Vagina (tissue), 2 donors: ENCODE results near the gene GMEB2. TPM values are rescaled to one million over a fixed set of nuclear protein-coding genes. Genes with fewer than 3 reads are reported as not detected.

ENCODE experiments used
- DNase-seq, 2 donors: peaks; one replicate each; pipeline ENCODE4 v3.0.0-alpha.2; 2017; ENCODE audit errors: extremely low spot score in 2 of 2
- H3K27ac ChIP-seq: fragments of 200-600 bp; sonication (generic); one replicate; pipeline ENCODE4 v1.5.1; 2019
- H3K27me3 ChIP-seq: fragments of 200-600 bp; sonication (generic); one replicate; pipeline ENCODE4 v1.5.1; 2019
- H3K36me3 ChIP-seq, 2 donors: fragments of 200-600 bp; sonication (generic); one replicate each; pipeline ENCODE4 v1.5.1; 2017 to 2019
- H3K4me1 ChIP-seq: fragments of 200-600 bp; sonication (generic); one replicate; pipeline ENCODE4 v1.5.1; 2019
- H3K4me3 ChIP-seq, 2 donors: fragments of 200-600 bp; sonication (generic); 1 replicate in 1 of 2; 2 replicates in 1 of 2; pipeline ENCODE4 v1.5.1; 2016 to 2019
- H3K9me3 ChIP-seq: fragments of 200-600 bp; sonication (generic); one replicate; pipeline ENCODE4 v1.5.1; 2019
- POLR2A ChIP-seq, 2 donors: fragments of 450-650 bp; IDR thresholded peaks; one replicate each; pipeline ENCODE4 v1.6.1; 2017; ENCODE audit warnings: antibody characterized with exemption in 2 of 2, mild to moderate bottlenecking in 2 of 2, moderate library complexity in 2 of 2
- POLR2AphosphoS5 ChIP-seq, 2 donors: sonication (generic); formaldehyde crosslinking; IDR thresholded peaks; one replicate each; pipeline ENCODE4 v1.9.0; 2017; ENCODE audit warnings: antibody characterized with exemption in 2 of 2, mild to moderate bottlenecking in 2 of 2, low read depth in 1 of 2; ENCODE audit not compliant: insufficient read depth in 1 of 2
- intact Hi-C: fragments of 100-400 bp; cut with DNase I; formaldehyde crosslinking; loops from one replicate; pipeline ENCODE4 v1.15.1; 2023
- total RNA-seq: library from RNA; depleted of rRNA; stranded (reverse); fragments of >200 nt; gene quantifications from one replicate; pipeline ENCODE4 v1.2.3, GENCODE V29; 2016
- TF ChIP-seq, protein P1 (sequence below), 3 experiments: fragments of 450-650 bp in 2 of 3; fragments of 200-600 bp in 1 of 3; sonication (generic) in 1 of 3; IDR thresholded peaks; one replicate each; pipeline ENCODE4 v1.5.1; 2017 to 2019; ENCODE audit warnings: antibody characterized with exemption in 3 of 3, mild to moderate bottlenecking in 2 of 3, moderate library complexity in 2 of 3

Gene GMEB2
- total RNA-seq, 1 donor from 2014 or later = 11.3 TPM

DNA sequence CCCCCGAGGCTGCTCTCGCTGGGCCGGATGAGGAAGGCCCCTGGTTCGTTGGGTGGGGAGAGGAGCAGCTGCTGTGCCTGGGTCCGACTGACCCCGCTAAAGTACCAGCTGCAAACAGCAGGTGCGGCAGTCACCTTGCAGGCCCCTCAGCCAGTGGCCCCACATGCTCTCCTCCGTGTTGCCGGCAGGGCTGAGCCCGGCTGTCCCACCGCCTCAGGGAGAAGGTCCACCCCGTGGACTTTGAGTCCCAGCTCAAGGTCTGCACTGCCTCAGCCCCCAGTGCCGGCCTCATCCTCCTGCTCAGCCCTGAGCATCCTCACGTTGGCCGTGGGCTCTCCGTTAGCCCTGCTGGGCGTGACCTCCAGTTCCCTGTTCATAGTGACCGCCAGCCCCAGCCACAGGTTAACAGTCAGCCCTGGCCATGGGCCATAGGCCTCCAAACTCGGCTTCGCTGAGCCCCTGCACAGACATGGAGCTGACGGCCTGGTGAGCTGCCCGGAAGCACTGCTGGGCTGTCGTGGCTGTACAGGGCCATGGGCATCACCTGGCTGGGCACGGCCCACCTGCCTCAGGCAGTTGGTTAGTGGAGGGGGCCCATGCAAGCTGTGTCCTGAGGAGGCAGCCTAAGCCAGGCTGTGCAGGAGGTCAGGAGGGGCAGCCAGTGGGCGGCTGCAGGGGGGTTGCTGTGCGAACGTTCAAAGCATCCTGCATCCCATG is 82.5 kb downstream of the GMEB2 start:
- Histone ChIP-seq H3K27ac (no peak overlapping the region), H3K9me3 (no peaks in the 10 kb centered on the region), H3K36me3 (no peaks in the 10 kb centered on the region), H3K4me3 (no peak overlapping the region), H3K4me1 (no peaks in the 10 kb centered on the region), H3K27me3 (no peaks in the 10 kb centered on the region)
- TF ChIP-seq POLR2A (IDR thresholded peaks at IDR 0.05) = no peak
- no peak for TF ChIP-seq POLR2AphosphoS5 (IDR thresholded peaks at IDR 0.05; ENCODE audit: insufficient read depth in 1 of 2, low read depth in 1 of 2)
- TF ChIP-seq, protein P1, sequence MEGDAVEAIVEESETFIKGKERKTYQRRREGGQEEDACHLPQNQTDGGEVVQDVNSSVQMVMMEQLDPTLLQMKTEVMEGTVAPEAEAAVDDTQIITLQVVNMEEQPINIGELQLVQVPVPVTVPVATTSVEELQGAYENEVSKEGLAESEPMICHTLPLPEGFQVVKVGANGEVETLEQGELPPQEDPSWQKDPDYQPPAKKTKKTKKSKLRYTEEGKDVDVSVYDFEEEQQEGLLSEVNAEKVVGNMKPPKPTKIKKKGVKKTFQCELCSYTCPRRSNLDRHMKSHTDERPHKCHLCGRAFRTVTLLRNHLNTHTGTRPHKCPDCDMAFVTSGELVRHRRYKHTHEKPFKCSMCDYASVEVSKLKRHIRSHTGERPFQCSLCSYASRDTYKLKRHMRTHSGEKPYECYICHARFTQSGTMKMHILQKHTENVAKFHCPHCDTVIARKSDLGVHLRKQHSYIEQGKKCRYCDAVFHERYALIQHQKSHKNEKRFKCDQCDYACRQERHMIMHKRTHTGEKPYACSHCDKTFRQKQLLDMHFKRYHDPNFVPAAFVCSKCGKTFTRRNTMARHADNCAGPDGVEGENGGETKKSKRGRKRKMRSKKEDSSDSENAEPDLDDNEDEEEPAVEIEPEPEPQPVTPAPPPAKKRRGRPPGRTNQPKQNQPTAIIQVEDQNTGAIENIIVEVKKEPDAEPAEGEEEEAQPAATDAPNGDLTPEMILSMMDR (IDR thresholded peaks at IDR 0.05) = no peak
- intact Hi-C loops = no loop called here
- no peak for DNase-seq

DNA sequence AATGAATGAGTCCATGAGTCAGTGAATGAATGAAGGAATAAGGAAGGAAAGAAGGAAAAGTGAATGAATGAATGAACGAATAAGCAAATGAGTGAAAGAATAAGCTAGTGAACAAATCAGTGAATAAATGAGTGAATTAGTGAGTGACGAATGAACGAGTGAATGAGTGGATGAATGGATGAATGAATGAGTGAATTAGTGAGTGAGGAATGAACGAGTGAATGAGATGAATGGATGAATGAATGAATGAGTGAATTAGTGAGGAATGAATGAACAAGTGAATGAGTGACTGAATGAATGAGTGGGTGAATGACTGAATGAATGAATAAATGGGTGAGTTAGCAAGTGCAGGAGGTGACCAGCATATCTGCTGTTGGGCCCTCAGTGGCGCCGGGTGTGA is 83.2 kb downstream of the GMEB2 start:
- DNase-seq = no peak
- Histone ChIP-seq H3K27me3 (no peaks in the 10 kb centered on the region), H3K36me3 (no peaks in the 10 kb centered on the region), H3K9me3 (no peaks in the 10 kb centered on the region), H3K4me3 (no peak overlapping the region), H3K27ac (no peak overlapping the region), H3K4me1 (peaks cover 3% of the 10 kb centered on the region)
- TF ChIP-seq POLR2A (IDR thresholded peaks at IDR 0.05) (no peak), POLR2AphosphoS5 (IDR thresholded peaks at IDR 0.05; ENCODE audit: insufficient read depth in 1 of 2, low read depth in 1 of 2) (no peak)
- TF ChIP-seq, protein P1 (IDR thresholded peaks at IDR 0.05) = no peak
- intact Hi-C loops = no loop called here

DNA sequence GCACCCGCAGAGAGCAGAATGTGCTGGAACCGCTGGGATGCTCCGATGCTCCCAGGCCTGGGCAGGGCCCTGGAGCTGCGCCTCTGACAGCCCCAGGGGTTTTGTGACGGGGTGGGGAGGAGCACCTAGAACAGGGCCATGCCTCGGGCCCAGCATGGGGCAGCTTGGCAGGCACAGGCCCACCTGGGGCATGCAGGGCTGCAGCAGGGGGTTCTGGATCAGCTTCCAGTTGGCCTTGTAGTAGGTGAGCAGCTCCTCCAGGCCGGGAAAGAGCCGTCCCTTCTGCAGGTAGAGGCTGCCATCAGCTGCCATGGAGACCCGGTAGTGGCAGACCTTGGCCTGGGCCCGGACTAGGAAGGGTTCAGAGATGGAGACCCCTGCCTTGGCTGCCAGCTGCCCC is 83.8 kb downstream of the GMEB2 start:
- H3K27me3 ChIP-seq = no peaks in the 10 kb centered on the region
- H3K9me3 ChIP-seq = no peaks in the 10 kb centered on the region
- no peak overlapping the region for H3K27ac ChIP-seq
- DNase-seq = no peak
- H3K4me3 ChIP-seq = no peak overlapping the region
- peaks cover 9% of the 10 kb centered on the region for H3K4me1 ChIP-seq
- H3K36me3 ChIP-seq = no peaks in the 10 kb centered on the region
- intact Hi-C loops = no loop called here
- TF ChIP-seq, protein P1 (IDR thresholded peaks at IDR 0.05) = no peak
- TF ChIP-seq POLR2AphosphoS5 (IDR thresholded peaks at IDR 0.05; ENCODE audit: insufficient read depth in 1 of 2, low read depth in 1 of 2) = no peak
- no peak for TF ChIP-seq POLR2A (IDR thresholded peaks at IDR 0.05)

DNA sequence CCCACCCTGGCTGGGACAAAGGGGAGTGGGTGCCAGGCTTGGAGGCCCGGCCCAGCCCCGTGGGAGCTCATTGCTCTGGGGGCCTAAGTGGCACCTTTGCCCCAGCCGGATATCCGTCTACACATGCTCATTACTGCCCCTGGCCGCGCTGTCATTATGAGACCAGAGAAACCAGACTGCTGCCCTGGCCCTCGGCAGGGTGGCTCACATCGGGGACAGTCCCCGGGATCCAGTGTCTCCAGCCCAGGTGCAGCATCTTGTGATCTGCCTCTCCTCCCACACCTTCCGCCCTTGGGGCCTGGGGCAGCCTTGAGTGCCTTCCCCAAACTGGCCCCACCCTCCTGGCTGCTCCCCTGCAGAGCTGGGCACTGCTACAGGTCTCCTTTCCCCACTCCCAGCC is 84.2 kb downstream of the GMEB2 start:
- Histone ChIP-seq H3K36me3 (no peaks in the 10 kb centered on the region), H3K27ac (no peak overlapping the region), H3K4me1 (peaks cover 14% of the 10 kb centered on the region), H3K4me3 (no peak overlapping the region), H3K27me3 (no peaks in the 10 kb centered on the region), H3K9me3 (no peaks in the 10 kb centered on the region)
- no peak for DNase-seq
- intact Hi-C loops = no loop called here
- TF ChIP-seq POLR2A (IDR thresholded peaks at IDR 0.05) = no peak

DNA sequence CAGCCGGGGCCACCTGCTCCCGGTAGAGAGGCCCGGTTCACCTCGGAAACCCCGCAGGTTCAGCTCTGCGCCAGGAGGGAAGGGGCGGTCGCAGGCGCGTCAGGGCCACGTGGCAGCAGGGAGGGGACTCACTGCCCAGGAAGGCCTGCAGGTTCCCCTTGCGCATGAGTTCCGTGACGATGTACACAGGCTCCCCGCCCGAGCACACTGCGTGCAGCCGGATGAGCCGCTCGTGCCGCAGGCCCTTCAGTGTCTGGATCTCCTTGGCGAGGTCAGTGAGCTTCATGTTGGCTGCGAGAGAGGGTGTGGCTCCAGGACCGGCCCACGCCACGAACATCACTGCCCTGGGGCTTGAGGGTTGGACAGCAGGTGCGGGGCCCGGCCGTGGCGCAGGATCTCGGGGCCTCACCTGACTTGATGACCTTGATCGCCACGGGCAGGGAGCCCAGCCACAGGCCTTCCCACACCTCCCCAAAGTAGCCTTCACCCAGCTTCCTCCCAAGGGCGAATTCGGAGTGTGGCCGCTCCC is 84.8 kb downstream of the GMEB2 start:
- H3K27ac ChIP-seq = no peak overlapping the region
- intact Hi-C loops = no loop called here

More for the DNA sequence above, 84.8 kb downstream of the GMEB2 start:
- Histone ChIP-seq H3K9me3 (no peaks in the 10 kb centered on the region), H3K36me3 (no peaks in the 10 kb centered on the region), H3K4me3 (no peak overlapping the region), H3K4me1 (peaks cover 20% of the 10 kb centered on the region), H3K27me3 (no peaks in the 10 kb centered on the region)
- DNase-seq = no peak
- TF ChIP-seq POLR2AphosphoS5 (IDR thresholded peaks at IDR 0.05; ENCODE audit: insufficient read depth in 1 of 2, low read depth in 1 of 2) (no peak), POLR2A (IDR thresholded peaks at IDR 0.05) (no peak)
- TF ChIP-seq, protein P1 (IDR thresholded peaks at IDR 0.05) = no peak
